Bronchial epithelial cell (primary cell): Measurements from ENCODE around the gene FERMT2. TPM values are rescaled to one million over a fixed set of nuclear protein-coding genes. Genes with fewer than 3 reads are reported as not detected.

Source experiments
- DNase-seq: peaks from one replicate; pipeline ENCODE4 v3.0.0-alpha.2; 2010; ENCODE audit warnings: low read depth
- FAIRE-seq: peaks from 2 replicates; lab custom pipeline; 2011; peaks lifted over from hg19 to GRCh38; lab: Jason Lieb, UNC
- H3K27me3 ChIP-seq: 2 replicates; pipeline ENCODE4 v1.5.1; 2011; ENCODE audit warnings: low read length; ENCODE audit not compliant: control insufficient read depth, insufficient read depth
- H3K36me3 ChIP-seq: 2 replicates; pipeline ENCODE4 v1.5.1; 2011; ENCODE audit warnings: low read length; ENCODE audit not compliant: control insufficient read depth, insufficient read depth
- H3K4me3 ChIP-seq: 2 replicates; pipeline ENCODE4 v1.5.1; 2011; ENCODE audit warnings: mild to moderate bottlenecking, low read depth, low read length, control low read depth
- total RNA-seq: library from RNA; depleted of rRNA; stranded (reverse); fragments of >200 nt; gene quantifications from 2 replicates; pipeline ENCODE4 v1.2.1, GENCODE V29; 2014
- TF ChIP-seq, protein P1 (sequence below): IDR thresholded peaks from 2 replicates; pipeline ENCODE4 v1.5.1; 2011; ENCODE audit warnings: mild to moderate bottlenecking, moderate library complexity, low read length, control low read depth, inconsistent platforms; ENCODE audit not compliant: insufficient read depth, severe bottlenecking

Gene FERMT2
- total RNA-seq, 1 donor from 2014 or later: 24.0 TPM

DNA sequence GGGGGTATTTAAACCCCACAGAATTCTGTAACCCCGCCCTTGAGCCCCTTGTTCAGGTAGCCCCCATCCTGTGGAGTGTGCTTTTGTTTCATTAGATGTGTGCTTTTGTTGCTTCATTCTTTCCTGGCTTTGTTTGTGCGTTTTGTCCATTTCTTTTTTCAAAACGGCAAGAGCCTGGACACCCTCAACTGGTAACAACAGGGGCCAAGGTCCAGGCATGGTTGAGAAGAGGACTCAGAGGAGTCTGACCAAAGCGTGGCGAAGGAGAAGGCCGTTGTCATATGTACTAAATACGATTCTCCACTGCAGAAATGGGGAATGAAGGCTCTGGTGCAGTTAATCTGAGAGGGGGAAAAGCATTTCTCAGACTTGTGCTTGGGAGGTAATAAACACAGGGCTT lies 113.4 kb downstream of the FERMT2 start:
- Histone ChIP-seq H3K4me3 (no peak overlapping the region), H3K27me3 (no peaks in the 10 kb centered on the region), H3K36me3 (no peaks in the 10 kb centered on the region)
- FAIRE-seq (no peak), DNase-seq (no peak)
- TF ChIP-seq, protein P1, sequence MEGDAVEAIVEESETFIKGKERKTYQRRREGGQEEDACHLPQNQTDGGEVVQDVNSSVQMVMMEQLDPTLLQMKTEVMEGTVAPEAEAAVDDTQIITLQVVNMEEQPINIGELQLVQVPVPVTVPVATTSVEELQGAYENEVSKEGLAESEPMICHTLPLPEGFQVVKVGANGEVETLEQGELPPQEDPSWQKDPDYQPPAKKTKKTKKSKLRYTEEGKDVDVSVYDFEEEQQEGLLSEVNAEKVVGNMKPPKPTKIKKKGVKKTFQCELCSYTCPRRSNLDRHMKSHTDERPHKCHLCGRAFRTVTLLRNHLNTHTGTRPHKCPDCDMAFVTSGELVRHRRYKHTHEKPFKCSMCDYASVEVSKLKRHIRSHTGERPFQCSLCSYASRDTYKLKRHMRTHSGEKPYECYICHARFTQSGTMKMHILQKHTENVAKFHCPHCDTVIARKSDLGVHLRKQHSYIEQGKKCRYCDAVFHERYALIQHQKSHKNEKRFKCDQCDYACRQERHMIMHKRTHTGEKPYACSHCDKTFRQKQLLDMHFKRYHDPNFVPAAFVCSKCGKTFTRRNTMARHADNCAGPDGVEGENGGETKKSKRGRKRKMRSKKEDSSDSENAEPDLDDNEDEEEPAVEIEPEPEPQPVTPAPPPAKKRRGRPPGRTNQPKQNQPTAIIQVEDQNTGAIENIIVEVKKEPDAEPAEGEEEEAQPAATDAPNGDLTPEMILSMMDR: no peak

DNA sequence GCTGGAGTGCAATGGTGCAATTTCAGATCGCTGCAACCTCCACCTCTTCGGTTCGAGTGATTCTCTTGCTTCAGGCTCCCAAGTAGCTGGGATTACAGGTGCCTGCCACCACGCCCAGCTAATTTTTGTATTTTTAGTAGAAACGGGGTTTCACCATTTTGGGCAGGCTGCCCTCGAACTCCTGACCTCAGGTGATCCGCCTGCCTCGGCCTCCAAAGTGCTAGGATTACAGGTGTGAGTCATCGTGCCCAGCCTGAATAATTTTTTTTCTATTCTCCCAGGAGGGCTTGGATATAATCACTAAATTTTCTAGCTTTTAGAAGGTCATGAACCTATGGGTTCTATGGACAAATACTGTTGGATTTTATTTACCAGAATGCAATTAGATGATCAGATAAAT lies 114.8 kb downstream of the FERMT2 start:
- H3K4me3 ChIP-seq: no peak overlapping the region
- DNase-seq (no peak), FAIRE-seq (no peak)
- no peaks in the 10 kb centered on the region for H3K27me3 ChIP-seq
- H3K36me3 ChIP-seq: no peaks in the 10 kb centered on the region
- TF ChIP-seq, protein P1: no peak

DNA sequence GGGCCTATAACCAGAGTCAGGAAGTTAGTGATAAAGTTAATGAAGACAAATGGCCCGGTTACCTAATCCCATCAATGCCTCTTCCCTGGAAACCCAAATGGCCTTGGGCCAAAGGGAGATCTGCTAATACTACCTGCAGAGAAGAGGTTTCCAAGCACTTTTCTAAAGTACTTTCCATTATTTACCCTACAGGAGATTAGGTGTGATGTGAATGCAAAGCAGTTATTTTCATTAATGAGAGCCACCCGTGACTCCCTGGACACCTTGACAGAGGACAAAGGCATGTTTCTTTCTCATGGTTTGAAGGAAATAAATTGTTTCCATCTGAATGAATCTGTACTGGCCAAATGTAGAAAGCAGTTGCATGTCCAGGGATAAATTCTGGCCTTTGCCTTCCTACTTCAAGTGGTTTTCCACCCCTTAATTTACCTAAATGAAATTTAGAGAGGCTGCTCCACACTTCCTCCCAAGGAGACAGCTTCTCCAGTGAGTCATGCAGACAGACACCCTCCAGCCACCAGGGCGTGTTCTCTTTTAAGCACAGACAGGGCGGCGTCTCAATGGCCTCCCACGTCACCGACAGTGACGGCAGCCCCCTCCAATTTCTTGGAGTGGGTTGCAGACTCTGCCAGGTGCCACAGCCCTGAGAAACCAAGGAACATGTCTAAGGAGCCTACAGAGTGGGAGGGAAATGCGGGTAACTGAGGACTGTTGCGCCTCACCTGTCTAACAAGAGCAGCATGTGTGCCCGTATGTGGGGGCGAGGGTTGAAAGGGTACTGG lies 115.5 kb downstream of the FERMT2 start:
- TF ChIP-seq, protein P1: no peak
- FAIRE-seq (no peak), DNase-seq (peak; percentile 62)
- Histone ChIP-seq H3K36me3 (no peaks in the 10 kb centered on the region), H3K4me3 (no peak overlapping the region), H3K27me3 (no peaks in the 10 kb centered on the region)

DNA sequence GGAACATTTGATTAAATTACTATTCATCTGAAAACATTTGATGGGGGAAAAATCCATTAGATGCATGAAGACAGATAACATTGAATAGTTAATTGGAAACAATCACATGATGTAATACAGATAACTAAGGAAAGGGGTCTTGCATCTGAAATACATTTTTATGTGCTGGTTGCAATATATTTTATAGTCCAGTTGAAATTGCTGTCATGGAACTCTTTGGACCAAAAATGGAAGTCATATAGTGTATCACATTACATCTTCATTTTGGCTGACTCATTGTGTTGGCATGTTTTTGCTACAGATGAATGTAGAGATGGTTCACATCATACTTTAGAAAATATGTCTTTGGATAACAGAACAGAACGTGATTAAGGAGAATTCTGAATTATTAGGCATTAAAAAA lies 116.4 kb downstream of the FERMT2 start:
- Histone ChIP-seq H3K36me3 (no peaks in the 10 kb centered on the region), H3K4me3 (no peak overlapping the region), H3K27me3 (no peaks in the 10 kb centered on the region)
- FAIRE-seq: no peak
- peak; percentile 71 for DNase-seq
- TF ChIP-seq, protein P1: no peak

DNA sequence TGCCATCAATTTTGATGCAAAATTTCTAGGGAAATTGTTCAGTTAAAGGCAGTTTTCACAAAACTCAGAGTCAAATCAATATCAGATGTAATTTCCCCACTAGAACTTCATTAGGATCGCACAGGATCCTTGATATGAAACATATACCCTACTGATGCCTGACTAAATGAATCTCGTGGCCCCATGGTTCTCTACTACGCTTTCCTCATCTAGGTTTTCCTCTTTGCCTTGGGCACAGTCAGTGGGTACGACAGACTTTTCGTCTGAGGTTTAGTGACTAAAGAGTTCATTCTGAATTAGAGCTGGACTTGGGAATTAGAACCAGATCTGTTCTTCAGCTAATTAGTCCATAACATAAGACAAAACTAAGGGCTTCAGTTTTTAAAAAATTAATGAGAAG lies 117.0 kb downstream of the FERMT2 start:
- Histone ChIP-seq H3K4me3 (no peak overlapping the region), H3K36me3 (no peaks in the 10 kb centered on the region), H3K27me3 (no peaks in the 10 kb centered on the region)
- FAIRE-seq: no peak
- TF ChIP-seq, protein P1: no peak
- DNase-seq: no peak

DNA sequence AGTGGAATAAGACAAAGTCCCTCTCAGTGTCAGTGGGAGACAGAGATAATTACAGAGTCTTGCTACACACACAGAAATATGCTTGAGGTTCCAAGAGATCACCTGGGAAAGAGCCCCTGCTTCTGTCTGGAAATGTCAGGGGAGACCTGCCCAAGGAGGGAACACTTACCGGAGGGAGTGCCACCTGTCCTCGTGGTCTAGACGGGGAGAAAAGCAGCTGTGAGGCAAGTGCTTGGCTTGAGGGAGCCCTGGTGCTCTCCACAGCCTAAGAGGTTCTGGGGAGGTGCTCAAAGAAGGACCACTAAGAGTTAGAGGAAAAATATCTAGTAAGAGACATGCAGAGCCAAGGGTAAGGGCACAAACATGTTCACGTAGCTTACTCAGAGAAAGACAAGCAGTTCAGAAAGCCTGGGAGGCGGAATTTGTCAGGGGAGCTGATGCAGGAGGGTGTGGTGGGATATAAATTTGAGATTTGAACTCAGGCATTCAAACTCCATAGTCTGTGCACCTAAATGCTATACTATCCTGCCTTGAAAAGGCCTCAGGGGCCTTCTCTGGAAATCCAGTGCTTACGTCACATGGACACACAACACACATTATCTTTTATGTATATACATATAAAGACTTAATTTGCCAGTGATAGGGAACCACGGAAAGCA lies 121.2 kb downstream of the FERMT2 start:
- H3K4me3 ChIP-seq: no peak overlapping the region
- H3K36me3 ChIP-seq: no peaks in the 10 kb centered on the region
- no peaks in the 10 kb centered on the region for H3K27me3 ChIP-seq
- DNase-seq (no peak), FAIRE-seq (no peak)
- TF ChIP-seq, protein P1: no peak
